ENCODE data around the gene NTN1. TPM values are rescaled to one million over a fixed set of nuclear protein-coding genes. Genes with fewer than 3 reads are reported as not detected.
"Not testable (repeated sequence)": the region's sequence is repeated elsewhere in the genome, so short reads cannot be mapped to it uniquely, and the experiment has no call there.

NTN1 gene
- total RNA-seq, 1 donor from 2014 or later, result under 0.01 TPM

DNA sequence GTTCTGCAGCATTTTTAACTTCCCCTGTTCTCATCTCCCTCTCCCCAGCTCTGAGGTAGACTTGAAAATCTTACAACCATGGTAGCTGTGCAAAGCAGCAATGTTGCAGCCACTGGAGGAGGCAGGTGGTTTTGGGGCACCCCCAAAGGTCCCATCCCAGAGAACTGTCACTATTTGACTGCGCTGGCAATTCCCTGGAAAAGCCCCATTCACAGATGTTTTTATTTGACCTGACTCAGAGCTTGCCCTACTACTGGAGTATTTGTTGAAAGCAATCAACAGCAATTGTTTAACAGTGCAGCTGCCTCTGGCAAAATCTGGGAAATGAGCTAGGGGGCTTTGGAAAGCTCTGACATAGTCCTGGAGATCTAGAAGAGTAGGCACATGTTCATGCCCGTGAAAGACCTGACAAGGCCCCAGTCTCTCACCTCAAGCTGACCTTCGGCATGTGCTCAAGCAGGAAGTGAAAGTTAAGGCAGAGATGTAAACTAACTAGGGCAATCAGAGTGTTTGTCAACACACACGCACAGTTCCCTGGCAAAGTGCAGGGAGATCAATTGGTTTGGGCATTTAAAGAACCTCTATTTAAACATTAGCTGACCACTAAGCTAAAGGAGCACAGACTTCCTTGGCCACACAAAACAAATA, 36.1 kb upstream of the NTN1 start:
- Histone ChIP-seq H3K36me3 (ENCODE audit: control insufficient read depth, insufficient read depth, low read length) (no peaks in the 10 kb centered on the region), H3K27me3 (ENCODE audit: control insufficient read depth, insufficient read depth, low read length) (no peaks in the 10 kb centered on the region), H3K4me3 (ENCODE audit: low read depth, low read length) (no peak overlapping the region)
- FAIRE-seq (no peak), DNase-seq (ENCODE audit: low read depth) (no peak)
- TF ChIP-seq, protein P1, sequence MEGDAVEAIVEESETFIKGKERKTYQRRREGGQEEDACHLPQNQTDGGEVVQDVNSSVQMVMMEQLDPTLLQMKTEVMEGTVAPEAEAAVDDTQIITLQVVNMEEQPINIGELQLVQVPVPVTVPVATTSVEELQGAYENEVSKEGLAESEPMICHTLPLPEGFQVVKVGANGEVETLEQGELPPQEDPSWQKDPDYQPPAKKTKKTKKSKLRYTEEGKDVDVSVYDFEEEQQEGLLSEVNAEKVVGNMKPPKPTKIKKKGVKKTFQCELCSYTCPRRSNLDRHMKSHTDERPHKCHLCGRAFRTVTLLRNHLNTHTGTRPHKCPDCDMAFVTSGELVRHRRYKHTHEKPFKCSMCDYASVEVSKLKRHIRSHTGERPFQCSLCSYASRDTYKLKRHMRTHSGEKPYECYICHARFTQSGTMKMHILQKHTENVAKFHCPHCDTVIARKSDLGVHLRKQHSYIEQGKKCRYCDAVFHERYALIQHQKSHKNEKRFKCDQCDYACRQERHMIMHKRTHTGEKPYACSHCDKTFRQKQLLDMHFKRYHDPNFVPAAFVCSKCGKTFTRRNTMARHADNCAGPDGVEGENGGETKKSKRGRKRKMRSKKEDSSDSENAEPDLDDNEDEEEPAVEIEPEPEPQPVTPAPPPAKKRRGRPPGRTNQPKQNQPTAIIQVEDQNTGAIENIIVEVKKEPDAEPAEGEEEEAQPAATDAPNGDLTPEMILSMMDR (IDR thresholded peaks at IDR 0.05; ENCODE audit: insufficient read depth, low read length, severe bottlenecking), result no peak

DNA sequence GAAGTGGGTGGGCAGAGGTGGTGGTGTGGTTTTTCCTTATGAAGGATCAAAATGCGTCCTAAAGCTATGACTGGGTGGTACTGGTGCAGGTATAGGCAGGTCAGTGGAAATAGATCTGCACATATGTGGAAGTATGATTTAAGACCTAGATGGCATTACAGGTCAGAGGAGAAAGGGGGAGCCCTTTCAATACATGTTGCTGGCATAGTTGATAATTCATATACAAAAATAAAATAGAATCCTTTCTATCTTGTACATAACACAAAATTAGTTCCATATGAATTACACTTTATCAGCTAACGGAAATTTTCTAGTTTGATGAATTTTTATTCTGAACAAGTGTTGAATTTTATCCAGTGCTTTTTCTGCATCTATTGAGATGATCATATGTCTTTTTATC, 35.0 kb upstream of the NTN1 start:
- FAIRE-seq (no peak), DNase-seq (ENCODE audit: low read depth) (peak; percentile 13)
- Histone ChIP-seq H3K36me3 (ENCODE audit: control insufficient read depth, insufficient read depth, low read length) (no peaks in the 10 kb centered on the region), H3K27me3 (ENCODE audit: control insufficient read depth, insufficient read depth, low read length) (no peaks in the 10 kb centered on the region), H3K4me3 (ENCODE audit: low read depth, low read length) (no peak overlapping the region)
- TF ChIP-seq, protein P1 (IDR thresholded peaks at IDR 0.05; ENCODE audit: insufficient read depth, low read length, severe bottlenecking), result no peak

DNA sequence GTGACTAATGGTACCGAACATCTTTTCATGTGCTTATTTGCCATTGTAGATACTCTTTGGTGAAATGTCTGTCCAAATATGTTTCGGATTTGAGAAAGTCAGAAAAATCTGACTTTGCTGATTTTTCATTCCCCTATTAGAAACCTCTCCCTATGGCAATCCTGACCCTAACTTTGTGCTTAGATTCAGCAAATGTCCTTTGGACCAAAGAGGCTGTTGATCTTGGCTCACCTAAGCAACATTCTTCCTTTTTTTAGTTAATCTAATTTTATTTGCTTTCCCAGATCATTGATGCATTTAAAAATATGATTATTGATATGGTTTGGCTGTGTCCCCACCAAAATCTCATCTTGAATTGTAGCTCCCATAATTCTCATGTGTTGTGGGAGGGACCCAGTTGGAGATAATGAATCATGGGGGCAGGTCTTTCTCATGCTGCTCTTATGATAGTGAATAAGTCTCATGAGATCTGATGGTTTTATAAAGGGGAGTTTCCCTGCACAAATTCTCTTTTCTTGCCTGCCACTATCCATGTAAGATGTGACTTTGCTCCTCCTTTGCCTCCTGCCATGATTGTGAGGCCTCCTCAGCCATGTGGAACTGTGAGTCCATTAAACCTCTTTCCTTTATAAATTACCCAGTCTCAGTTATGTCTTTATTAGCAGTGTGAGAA, 32.9 kb upstream of the NTN1 start:
- H3K27me3 ChIP-seq (ENCODE audit: control insufficient read depth, insufficient read depth, low read length); H3K36me3 ChIP-seq (ENCODE audit: control insufficient read depth, insufficient read depth, low read length); DNase-seq (ENCODE audit: low read depth); H3K4me3 ChIP-seq (ENCODE audit: low read depth, low read length); FAIRE-seq: not testable (repeated sequence)

DNA sequence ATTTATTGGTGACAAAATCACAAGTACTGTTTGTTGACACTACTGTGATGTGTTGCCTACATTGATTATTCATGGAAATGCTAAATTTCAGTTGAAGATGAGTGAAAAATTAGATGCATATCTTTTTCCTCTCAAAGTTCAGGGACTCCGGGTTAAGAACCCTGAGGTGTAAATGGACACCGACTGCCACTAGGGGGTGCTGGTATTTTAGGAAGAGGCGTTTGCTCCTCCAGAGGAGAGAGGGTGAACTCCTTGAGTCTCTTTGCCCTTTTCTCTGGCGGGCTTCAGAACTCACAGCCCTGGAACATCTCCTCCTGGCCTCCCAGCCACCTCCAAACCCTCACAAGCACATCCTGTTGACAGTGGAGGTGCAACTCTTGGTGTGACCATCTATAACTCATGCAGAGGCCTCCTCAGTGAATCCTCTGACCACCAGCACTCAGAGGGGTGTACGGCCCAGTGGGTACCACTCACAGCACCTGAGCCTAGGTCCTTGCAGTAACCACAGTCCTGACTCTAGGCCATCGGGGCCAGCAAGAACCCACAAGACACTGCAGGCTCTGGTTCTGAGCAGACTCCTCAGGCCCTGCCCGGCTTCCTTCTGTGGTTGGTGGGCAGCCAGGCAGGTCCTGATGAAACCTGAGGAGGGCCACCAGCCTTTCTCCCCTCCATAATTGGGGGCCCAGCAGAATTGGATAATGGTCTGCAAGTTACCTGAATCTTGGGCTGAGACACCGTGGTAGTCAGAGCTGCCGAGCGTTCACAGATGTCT, 29.6 kb upstream of the NTN1 start:
- TF ChIP-seq, protein P1 (IDR thresholded peaks at IDR 0.05; ENCODE audit: insufficient read depth, low read length, severe bottlenecking), result peak; percentile 78
- Histone ChIP-seq H3K4me3 (ENCODE audit: low read depth, low read length) (no peak overlapping the region), H3K27me3 (ENCODE audit: control insufficient read depth, insufficient read depth, low read length) (no peaks in the 10 kb centered on the region), H3K36me3 (ENCODE audit: control insufficient read depth, insufficient read depth, low read length) (no peaks in the 10 kb centered on the region)
- FAIRE-seq (no peak), DNase-seq (ENCODE audit: low read depth) (peak; percentile 47)

DNA sequence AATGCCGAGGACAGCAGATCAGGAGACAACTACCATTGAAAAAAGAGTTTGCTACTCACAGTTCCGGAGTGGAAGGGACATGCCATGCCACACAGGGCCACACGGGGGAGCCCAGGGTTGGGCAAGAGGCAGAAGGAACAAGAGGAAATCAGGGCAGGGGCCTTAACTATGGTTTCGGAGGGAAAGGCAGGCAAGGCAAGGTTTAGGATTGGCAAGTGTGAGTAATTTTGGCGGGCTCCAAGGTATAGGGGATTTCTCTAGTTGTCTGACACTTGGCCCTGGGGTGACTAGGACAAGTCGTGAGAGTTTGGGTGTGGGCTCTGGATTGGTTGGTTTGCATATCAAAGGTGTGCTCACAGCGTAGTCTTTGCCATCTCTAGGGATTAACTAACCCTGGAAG, 27.0 kb upstream of the NTN1 start:
- H3K36me3 ChIP-seq (ENCODE audit: control insufficient read depth, insufficient read depth, low read length), result no peaks in the 10 kb centered on the region
- H3K27me3 ChIP-seq (ENCODE audit: control insufficient read depth, insufficient read depth, low read length), result no peaks in the 10 kb centered on the region
- TF ChIP-seq, protein P1 (IDR thresholded peaks at IDR 0.05; ENCODE audit: insufficient read depth, low read length, severe bottlenecking), result peak; percentile 86
- no peak overlapping the region for H3K4me3 ChIP-seq (ENCODE audit: low read depth, low read length)
- DNase-seq (ENCODE audit: low read depth) (peak; percentile 26), FAIRE-seq (no peak)

DNA sequence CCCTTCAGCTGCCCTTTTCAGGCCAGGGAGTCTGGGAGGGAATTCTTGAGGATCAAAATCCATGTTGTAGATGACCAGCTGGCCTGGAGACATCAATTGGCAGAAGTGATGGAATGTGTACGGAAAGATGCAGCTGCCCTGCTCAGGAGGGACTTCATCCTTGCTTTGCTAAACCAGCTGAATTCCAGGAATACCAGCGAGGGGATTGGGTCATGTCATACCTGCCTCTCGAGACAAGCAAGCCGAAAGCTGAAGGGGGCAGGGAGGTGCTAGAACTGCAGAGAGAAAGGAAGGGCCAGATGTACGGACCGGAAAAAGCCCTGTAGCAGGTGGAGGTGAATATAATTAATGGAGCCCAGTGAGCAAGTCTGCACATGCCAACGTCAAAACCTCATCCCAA, 25.6 kb upstream of the NTN1 start:
- no peak for DNase-seq (ENCODE audit: low read depth)
- TF ChIP-seq, protein P1 (IDR thresholded peaks at IDR 0.05; ENCODE audit: insufficient read depth, low read length, severe bottlenecking), result no peak
- Histone ChIP-seq H3K4me3 (ENCODE audit: low read depth, low read length) (no peak overlapping the region), H3K36me3 (ENCODE audit: control insufficient read depth, insufficient read depth, low read length) (no peaks in the 10 kb centered on the region), H3K27me3 (ENCODE audit: control insufficient read depth, insufficient read depth, low read length) (no peaks in the 10 kb centered on the region)
- no peak for FAIRE-seq

Measured in bronchial epithelial cell (primary cell).